GM19463 (cell line): ENCODE data around the gene TMEM239.
A peak's percentile ranks its signal among the peaks of the same experiment; 100 is the strongest.
"Not testable (repeated sequence)": the region's sequence is repeated elsewhere in the genome, so short reads cannot be mapped to it uniquely, and the experiment has no call there.

Source experiments
- ATAC-seq: cut with Tn5 transposase; IDR thresholded peaks from one replicate; pipeline ENCODE4 v1.9.1; 2021; ENCODE audit warnings: mild to moderate bottlenecking, moderate library complexity; ENCODE audit not compliant: unreplicated experiment

The TMEM239 gene

GRCh38 chr20:2820084-2820895 lies 4.1 kb downstream of the TMEM239 start:
- ATAC-seq = no peak

- no peak for ATAC-seq
These were observed 5.0 kb downstream of the TMEM239 start for GRCh38 chr20:2820896-2821869.

GRCh38 chr20:2822073-2822472 lies 5.9 kb downstream of the TMEM239 start:
- ATAC-seq = no peak

- ATAC-seq = no peak
These were observed 9.6 kb downstream of the TMEM239 start for GRCh38 chr20:2825761-2826160.

GRCh38 chr20:2826655-2827054 lies 10.5 kb downstream of the TMEM239 start:
- ATAC-seq = no peak

- ATAC-seq = no peak
These were observed 13.2 kb downstream of the TMEM239 start for GRCh38 chr20:2829376-2829775.

GRCh38 chr20:2831206-2831605 lies 15.0 kb downstream of the TMEM239 start:
- not testable (repeated sequence) for ATAC-seq

GRCh38 chr20:2833761-2834160 lies 17.6 kb downstream of the TMEM239 start:
- no peak for ATAC-seq

GRCh38 chr20:2834401-2835110 lies 18.4 kb downstream of the TMEM239 start:
- ATAC-seq = no peak

GRCh38 chr20:2835331-2835796 lies 19.2 kb downstream of the TMEM239 start:
- ATAC-seq = no peak

GRCh38 chr20:2836035-2836434 lies 19.9 kb downstream of the TMEM239 start:
- ATAC-seq = no peak

GRCh38 chr20:2837221-2837960 lies 21.2 kb downstream of the TMEM239 start:
- no peak for ATAC-seq

GRCh38 chr20:2838170-2838797 lies 22.1 kb downstream of the TMEM239 start:
- ATAC-seq = no peak

GRCh38 chr20:2838847-2839671 lies 22.9 kb downstream of the TMEM239 start:
- ATAC-seq = no peak

GRCh38 chr20:2839732-2840137 lies 23.6 kb downstream of the TMEM239 start:
- no peak for ATAC-seq

GRCh38 chr20:2840138-2840966 lies 24.2 kb downstream of the TMEM239 start, which contains the start of the genes PCED1A and VPS16:
Gene PCED1A (minus strand): TSS chr20:2840655. CDS start chr20:2839912, 743 bp downstream.
Gene VPS16 (plus strand): TSS chr20:2840745. CDS start chr20:2840775, 30 bp downstream.
- ATAC-seq = peak; percentile 96

- ATAC-seq = peak; percentile 35
These were observed 24.9 kb downstream of the TMEM239 start for GRCh38 chr20:2840967-2841531.
